HG03159 (cell line): Measurements from ENCODE around the gene PTPN5.
"Not testable (repeated sequence)": the region's sequence is repeated elsewhere in the genome, so short reads cannot be mapped to it uniquely, and the experiment has no call there.

Experiments used
- ATAC-seq: cut with Tn5 transposase; IDR thresholded peaks from one replicate; pipeline ENCODE4 v1.9.1; 2021; ENCODE audit warnings: mild to moderate bottlenecking, moderate library complexity; ENCODE audit not compliant: unreplicated experiment

The PTPN5 gene

DNA sequence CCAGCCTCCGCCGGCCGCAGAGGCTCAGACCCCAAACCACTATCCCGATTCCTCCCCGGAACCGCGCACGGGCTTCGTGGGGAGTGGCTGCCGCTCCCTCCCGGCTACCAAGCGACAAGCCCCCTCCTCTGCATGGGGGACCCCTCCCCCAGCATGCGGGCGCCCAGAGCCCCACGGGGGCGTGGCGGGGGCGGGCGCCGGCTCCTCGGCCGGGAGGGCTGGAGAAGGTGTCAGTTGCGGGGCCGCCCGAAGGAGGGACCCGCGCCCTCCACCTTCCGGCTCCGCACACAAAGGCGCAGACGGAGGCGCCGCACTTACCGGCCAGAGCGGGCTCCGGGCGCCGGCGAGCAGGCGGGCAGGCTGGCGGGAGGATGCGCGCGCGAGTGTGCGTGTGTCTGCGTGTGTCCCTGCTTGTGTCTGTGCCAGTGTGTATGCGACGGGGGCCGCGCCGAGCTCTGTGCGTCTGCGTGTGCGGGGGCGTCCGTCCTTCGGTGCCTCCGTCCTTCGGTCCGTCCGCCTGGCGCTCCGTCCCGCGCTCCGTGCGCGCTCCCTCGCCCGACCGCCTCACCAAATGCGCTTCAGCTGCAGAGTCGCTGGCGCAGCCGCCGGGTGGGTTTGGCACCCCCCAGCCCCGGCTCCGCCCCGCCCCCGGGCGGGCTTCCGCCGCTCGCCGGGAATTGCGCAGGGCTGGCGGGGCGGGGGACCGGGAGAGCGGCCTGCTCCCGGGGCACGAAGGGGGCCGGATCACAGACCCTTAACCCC, at the start of gene PTPN5:
Gene PTPN5, minus strand, starts transcription at position 592 of the 762 bp plus-strand sequence. CDS start 19,840 bp downstream, outside the sequence.
- no peak for ATAC-seq

DNA sequence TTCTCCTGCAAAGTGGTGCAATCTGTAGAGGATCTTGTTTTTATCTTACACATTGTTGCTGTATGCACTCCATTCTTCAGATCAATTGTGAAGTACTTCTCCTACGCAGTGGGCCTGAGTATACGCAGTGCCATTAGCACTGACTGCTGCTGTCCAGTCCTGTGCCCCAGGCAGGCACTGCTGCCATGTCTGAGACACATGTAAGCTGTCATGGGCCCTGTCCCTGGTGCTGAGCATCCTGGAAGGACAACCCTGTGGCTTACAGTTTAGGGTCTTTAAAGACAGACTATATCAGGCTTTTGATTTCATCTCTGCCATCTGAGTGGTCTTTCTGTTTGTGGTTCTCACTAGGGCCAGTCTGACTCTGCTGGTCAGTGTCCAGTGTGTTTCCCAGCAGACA, 44.8 kb upstream of the PTPN5 start:
- ATAC-seq = no peak

DNA sequence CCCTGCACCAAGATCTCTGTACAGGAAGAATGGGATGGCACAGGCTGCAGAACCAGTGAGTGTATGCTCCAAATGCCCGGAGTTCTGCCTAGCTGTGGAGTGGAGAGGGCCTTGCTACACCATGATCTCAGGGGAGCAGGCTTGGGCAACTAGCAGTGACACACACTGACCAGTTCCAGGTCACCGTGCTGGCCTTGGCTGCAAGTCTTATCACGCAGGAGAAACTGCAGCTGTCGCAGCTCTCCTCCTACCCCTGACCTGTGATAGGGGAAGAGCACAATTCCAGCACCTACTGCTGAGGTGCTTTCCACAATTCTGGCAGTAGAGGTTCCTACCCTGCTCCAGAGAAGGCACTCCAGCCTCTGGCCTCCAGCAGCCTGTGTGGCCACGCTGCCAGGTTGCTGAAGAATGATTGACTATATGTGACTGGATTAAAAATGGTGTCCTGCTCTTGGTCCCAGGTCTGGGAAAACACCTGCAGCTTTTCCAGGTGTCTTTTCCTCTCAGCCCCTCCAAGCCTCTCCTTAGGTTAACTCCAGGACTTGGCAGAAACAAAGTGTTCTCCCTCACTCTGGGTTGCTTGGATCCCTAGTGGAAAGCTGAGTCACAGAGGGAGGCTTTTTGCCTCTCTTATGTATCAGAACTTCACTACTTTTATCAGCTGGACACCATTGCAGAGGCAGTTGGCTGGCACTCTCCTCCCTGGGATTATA, 43.3 kb upstream of the PTPN5 start:
- ATAC-seq = no peak

DNA sequence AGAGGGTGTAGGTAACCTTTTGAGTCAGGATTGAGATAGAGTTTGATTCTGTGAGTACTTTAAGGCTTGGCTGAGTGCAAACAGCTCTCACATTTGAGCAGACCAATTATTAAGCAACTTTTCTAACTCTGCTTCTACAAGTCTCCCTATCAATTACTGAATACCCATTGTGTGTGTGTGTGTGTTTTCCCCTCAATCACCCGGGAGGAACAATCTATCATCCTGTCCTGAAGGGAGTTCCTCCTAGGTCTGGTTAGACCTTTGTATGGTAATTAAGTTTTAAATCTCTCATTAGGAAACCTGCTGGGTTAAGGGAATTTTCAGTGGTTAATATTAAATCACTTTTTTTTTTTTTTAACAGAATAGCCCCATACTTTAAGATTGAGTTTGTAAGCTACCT, 28.6 kb upstream of the PTPN5 start:
- ATAC-seq = not testable (repeated sequence)

DNA sequence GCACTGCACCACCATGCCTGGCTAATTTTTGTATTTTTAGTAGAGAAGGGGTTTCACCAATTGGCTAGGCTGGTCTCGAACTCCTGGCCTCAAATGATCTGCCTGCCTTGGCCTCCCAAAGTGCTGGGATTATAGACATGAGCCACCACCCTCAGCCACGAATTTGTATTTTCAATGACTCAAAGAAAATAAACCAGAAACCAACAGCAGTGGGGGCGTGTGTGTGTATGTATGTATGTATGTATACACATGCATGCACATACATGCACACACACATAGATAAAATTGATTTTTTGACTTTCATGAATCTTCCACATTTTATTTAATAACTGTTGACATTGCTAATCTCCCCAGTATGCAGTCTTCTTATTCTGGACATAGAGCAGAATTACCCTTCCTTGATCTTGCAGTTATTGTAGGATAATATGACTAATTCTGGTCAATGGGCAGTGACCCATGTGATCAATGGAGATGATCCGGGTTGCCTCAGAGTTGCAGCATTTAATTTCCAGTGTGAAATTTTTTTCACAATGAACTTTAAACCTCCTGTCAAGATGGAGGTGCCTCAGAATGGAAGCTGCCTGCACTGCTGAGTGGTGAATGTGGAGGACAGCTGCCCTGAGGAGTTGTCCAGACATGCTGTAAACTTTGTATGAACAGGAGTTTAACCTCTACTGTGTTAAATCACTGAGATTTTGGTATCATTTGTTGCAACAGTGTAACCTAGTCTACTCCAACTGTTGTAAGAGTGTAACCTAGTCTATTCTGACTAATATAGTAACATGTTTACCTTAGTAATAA, 12.8 kb upstream of the PTPN5 start:
- ATAC-seq = no peak

DNA sequence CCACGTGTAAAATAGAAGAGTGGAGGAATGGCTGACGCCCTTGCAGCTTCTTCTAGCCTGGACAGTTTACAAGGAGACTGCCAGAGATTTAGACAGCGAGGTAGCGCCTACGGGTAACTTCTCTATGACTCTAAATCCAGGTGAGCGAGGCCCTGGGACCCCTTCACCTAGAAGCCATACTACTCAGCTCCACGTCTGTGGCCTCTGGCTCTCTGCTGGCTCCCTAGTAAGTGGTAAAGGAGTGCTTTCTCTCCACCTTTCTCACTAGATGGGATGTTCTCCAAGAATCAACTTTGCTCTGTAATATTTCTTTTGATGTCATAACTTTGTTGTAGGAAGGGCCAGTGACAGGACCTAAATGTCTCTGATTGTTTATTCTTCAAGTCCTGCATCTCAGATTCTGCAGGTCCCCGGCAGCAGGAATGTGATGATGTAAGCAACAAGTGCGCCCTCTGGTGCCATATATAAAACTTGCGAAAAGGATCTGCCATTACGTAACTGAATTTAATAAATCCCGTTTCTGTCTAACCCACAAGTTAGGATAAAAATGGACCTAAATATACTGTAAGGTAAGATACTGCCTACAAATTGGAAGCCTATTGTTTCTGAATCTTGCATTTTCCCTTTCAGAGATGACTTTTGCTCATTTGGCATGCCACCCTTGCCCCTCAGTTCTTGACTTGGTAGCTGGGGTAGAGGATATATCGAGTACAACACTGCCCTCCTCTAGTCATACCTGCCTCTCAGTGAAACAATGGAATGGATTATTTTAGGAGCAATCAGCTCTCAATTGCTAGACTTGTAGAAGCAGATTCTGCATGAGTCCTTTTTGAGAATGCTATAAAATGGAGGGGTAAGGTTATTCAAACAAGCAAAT, 11.0 kb upstream of the PTPN5 start:
- peak; percentile 63 for ATAC-seq

DNA sequence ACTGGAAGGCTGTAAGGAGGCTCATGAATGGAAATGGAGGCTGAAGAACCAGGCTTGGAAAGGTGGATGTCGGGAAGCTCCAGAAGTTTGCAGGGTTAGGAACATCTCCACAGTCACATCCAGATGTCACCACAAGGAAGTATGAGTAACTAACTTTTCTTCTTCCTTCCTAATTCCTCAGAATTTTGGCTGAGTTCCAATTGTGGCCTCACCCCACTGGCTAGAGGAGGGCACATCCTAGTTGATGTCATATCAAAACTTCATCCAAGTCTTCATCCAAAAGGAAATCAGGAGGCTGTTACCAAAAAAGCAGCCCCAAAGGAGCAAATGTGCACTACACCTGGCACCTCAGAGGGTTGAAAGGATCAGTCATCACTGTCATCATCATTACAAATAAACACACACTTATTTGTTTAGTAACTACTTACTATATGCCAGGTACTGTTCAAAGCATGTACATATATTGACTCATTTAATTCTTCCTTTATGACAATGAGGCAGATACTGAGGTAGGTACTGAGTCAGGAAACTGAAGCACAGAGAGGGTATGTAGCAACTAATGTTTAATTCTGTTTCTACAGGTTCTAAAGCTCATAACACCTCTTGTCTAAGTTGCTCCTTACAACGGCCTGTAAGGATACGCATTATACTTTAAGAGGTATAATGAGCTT, 7.3 kb upstream of the PTPN5 start:
- no peak for ATAC-seq

DNA sequence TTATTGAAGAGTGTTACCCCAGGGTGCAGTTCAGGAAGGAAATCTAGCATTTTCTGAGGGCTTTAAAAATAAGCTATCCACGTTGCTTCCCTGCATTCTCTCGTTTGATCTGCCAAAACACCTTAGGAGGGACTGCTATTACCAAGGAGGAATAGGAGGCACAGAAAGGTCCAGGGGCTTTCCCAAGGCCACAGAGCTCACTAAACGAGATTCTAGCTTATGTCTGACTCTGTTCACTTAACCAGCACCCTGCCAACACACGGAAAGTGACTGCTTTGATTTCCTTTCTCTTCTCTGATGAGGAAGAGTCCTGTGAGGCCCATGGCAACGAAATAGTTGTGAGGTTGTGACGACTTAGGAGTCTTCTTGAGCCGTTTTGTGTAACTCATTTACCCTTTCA, 3.4 kb upstream of the PTPN5 start:
- no peak for ATAC-seq

DNA sequence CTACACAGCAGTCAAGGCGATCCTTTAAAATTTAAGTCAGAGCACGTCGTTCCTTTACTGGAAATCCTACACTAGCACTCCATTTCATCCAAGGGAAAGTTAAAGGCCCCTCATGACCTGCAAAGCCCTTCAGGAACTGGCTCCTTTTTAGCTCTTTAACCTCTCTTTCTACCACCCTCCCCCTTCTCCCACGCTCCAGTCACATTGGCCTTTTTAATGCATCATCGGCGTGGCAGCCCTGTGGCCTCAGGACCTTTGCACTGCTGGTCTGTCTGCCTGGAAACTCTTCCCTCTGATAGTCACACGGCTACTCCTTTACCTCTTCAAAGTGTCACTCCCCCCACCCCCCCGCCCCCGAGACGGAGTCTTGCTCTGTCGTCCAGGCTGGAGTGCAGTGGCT, 1.2 kb upstream of the PTPN5 start:
- ATAC-seq = no peak

DNA sequence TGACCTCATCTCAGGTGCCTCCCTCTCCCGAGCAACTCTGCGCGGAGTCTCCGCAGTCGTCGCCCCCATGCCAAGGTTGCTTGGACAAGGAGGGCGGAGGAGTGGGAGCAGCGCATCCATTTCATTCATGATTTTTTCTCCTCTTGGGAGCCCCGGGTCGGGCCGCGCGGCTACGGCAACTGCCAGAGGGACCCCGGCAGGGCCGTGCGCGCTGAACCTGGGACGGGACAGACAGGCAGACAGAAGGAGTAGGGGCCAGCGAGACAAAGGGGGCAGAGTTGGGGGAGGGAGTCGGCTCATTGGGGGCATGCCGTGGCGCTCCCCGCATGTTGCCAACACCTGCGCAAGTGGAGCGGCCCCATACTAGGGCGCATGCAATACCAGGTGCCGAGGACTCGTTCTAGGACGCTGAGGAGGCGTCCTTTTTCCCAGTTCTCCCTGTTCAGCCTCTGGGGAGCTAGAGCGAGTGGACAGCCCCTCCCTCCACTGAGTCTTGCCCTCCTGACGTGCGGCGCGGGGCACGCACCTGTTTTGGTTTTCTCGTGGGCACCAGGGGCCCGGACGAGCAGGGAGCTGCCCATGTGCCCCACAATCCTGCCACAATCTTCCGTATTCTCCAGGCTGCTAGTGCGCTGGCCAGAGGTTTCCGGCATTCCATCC, 501 bp upstream of the PTPN5 start:
- ATAC-seq = no peak

DNA sequence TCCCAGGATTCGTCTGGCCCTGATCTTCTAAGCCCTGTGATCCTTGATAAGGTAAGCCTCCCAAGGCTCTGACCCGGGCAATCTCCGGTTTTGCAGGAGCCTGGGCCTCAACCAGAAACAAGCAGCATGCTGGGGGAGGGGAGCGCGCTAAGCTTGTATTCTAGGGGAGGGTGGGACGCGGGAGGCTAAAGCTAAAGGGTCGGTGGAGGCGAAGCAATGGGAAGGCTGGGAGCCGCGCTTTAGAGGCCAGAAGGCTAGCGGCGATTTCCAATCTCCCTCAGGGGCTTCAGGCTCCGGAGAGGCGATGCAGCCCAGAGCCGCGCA, 753 bp downstream of the PTPN5 start:
- no peak for ATAC-seq

DNA sequence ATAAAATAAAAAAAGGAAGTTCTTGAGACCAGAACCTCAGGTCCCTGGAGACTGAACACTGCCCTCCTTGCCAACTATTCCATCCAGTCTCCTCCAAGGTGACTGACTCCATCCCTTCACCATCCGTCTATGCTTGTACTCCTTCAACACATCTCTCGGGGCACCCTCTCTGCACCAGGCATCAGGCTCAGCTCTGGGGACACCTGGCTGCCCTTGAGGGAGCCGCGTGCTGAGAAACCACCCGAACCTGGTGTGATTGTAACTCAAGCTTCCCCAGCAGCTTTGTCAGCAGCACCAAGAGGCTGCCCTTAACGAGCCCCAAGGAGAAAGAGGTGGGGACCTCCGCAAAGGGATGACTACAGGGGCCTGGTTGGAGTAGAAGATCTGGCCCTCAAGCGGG, 1.7 kb downstream of the PTPN5 start:
- ATAC-seq = no peak

DNA sequence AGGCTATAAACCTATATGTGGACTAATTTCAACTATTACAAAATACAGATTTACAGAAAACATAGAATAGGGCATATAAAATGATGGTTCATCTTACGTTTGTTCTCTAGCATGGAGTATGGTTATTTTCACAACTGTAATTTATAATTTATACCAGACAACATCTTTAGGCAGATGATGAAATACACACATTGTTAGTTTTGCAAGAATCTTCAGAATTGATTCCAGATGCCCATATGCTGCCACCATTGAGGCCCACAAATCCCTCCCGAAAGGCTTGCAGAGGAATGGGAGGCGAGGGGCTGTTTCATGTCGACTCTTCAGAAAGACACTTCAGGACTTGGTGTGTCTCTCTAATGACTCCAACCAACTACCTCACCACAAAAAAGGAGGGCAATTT, 6.2 kb downstream of the PTPN5 start:
- no peak for ATAC-seq

DNA sequence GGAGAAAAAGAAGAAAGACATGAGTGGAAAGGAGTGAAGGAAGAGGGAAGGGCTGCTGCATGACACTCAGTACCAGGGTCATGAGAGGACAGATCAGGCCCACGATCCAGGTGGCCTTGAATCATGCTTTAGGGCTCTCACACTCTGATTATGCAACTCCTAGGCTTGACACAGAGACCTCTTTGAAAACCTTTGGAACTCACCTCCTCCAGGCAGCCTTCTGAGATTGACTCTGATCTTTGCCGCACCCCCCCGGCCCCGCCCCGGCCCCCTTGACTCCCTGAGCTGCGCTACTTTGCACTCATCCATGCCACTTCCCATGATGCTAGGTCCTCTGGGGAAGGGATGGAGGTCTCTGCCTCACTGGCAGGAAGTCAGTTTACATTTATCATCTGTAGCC, 10.7 kb downstream of the PTPN5 start:
- ATAC-seq = no peak

DNA sequence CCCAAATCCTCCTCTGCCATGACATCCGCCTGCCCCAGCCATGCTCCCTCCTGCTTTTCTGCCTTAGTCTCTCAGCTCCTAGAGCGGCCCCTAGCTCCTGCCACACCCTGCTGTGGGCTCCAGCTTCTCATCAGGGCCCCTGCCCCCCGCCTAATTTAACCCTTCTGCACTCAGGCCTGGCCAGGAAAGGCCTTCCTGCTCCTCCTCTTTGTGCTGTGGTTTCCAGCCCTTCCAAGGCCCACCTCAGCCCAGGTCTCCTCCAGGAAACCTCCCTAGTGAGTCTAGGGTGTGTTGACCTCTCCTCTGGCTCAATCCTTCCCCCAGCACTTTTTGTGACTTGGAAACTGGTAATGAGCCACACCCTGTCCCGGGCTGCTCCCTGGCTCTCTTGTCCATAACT, 11.3 kb downstream of the PTPN5 start:
- ATAC-seq = no peak

DNA sequence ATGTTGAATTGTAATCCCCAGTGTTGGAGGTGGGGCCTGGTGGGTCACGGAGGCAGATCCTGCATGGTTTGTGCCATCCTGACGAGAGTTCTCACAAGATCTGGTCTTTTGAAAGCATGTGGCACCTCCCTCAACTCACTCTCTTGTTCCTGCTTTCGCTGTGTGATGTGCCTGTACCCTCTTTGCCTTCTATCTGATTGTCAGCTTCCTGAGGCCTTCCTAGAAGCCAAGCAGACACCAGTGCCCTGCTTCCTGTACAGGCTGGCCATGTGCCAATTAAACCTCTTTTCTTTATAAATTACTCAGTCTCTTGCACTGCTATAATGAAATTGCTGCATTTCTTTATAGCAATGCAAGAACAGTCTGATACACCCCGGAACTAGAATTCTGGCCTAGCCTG, 13.1 kb downstream of the PTPN5 start:
- no peak for ATAC-seq

DNA sequence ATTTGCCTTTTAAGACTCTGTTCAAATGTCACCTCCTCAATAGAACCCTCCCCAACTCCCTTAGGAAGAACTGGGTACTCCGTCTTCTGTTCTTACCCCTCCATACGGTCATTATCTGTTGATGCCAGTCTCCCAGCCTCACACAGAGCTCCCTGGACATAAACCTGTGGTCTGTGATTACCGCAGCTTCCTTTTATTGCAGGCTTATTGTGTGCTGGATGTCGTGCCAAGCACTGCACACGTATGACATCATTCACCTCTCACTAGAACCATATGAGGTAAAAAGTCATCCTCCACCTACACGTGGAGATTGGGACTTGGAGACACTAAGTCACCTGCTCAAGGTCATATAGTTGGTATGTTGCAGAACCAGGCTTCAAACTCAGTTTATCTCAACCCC, 15.3 kb downstream of the PTPN5 start:
- ATAC-seq = no peak

DNA sequence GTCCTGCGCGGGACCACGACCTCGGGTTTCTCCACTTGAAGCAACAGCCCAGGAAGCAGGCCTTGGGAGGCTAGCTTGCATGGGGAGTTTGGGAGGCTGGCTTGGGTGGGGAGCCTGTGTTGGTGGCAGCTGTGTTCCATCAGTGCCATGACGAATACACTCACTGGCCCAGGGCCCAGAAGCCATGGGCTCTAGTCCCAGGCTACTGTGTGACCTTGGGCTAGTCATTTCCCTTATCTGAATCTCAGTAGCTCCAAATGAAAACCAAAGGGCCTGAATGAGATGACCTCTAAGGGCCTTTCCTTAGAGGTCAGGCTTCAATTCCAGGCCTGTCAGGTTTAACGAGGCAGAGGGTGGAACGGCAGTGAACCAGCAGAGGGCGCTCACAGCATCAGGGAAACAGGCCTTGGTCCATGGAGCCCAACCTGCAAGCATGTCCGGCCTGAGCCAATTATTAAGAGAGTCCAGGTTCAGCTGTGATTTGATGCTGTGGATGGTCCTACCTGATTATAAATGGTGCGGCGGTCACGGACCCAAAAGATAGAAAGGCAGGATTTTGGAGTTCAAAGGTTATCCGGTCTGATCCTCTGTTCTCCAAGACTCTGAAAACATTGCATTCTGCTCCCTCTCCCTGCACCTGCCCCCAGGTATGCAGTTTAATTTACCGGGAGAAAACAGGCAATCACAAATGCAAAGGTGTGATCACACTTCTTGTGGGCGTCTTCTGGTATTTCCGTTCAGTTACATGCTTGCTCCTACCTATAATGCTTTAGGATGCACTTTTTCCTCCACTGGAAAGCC, 15.9 kb downstream of the PTPN5 start:
- peak; percentile 72 for ATAC-seq

DNA sequence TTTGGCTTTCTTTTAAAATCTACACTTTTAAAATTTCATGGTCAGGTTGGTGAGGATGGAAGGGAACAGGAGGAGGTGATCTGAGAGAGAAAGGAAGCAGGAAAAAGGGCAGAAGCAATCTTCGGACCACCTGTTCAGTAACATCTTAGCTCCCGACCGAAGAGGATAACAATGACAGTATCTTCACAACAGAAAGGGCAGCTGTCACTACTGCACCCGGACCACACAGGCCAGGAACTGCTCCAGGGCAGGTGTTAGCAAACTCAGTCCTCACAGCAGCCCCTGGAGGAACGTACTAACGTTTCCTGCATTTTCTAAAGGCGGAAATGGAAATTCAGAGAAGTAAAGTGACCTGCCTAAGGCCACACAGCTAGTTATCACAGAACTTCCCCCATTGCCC, 16.8 kb downstream of the PTPN5 start:
- no peak for ATAC-seq
